Measurements from ENCODE around the gene CD28. TPM values are rescaled to one million over a fixed set of nuclear protein-coding genes. Genes with fewer than 3 reads are reported as not detected.
A peak's percentile ranks its signal among the peaks of the same experiment; 100 is the strongest.
"Not testable (repeated sequence)": the region's sequence is repeated elsewhere in the genome, so short reads cannot be mapped to it uniquely, and the experiment has no call there.

CD28 gene
- total RNA-seq, 1 experiment from 2014 or later, result 0.84 TPM

DNA sequence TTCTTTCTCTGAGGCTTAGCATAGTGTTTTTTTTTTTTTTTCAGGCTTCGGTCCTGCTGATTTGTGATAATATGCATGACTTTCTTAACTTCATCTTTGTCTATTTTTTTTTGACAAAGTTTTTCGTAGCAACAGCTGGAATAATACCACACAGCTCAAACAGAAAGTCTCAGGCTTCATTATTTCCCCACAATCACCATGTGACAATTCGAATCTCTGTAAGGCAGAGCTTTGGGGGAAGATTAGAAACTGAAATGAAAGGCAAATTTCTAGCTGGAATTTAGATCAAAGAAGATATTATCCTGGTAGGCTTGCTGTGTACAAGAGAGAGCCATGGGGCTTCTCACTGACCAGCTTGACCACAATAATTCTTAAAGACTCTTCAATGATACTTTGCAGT lies 12.2 kb upstream of the CD28 start:
- TF ChIP-seq, protein P1, sequence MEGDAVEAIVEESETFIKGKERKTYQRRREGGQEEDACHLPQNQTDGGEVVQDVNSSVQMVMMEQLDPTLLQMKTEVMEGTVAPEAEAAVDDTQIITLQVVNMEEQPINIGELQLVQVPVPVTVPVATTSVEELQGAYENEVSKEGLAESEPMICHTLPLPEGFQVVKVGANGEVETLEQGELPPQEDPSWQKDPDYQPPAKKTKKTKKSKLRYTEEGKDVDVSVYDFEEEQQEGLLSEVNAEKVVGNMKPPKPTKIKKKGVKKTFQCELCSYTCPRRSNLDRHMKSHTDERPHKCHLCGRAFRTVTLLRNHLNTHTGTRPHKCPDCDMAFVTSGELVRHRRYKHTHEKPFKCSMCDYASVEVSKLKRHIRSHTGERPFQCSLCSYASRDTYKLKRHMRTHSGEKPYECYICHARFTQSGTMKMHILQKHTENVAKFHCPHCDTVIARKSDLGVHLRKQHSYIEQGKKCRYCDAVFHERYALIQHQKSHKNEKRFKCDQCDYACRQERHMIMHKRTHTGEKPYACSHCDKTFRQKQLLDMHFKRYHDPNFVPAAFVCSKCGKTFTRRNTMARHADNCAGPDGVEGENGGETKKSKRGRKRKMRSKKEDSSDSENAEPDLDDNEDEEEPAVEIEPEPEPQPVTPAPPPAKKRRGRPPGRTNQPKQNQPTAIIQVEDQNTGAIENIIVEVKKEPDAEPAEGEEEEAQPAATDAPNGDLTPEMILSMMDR (IDR thresholded peaks at IDR 0.05; ENCODE audit: insufficient read depth in 1 of 2, low read depth in 1 of 2, low read length in 1 of 2, severe bottlenecking in 1 of 2, unreplicated experiment in 1 of 2), result no peak
- CTCF ChIA-PET, result interaction anchor here (0.7 kb wide), 1 partner anchor 573 kb away, joined by 3 read pairs; no protein-coding TSS in a partner anchor
- H3K27me3 ChIP-seq (replicated peaks; ENCODE audit: control insufficient read depth, insufficient read depth, low read length), result no peaks in the 10 kb centered on the region
- Mint-ChIP-seq H3K27ac (ENCODE audit: unreplicated experiment) (no peak overlapping the region), H3K36me3 (ENCODE audit: insufficient read depth, unreplicated experiment) (no peaks in the 10 kb centered on the region), H3K4me1 (ENCODE audit: low read depth, unreplicated experiment) (peaks cover 62% of the 10 kb centered on the region), H3K9me3 (ENCODE audit: unreplicated experiment) (no peaks in the 10 kb centered on the region), H3K4me3 (ENCODE audit: unreplicated experiment) (no peak overlapping the region), H3K27me3 (ENCODE audit: insufficient read depth, unreplicated experiment) (no peaks in the 10 kb centered on the region)
- H3K4me1 ChIP-seq, result peaks cover 91% of the 10 kb centered on the region
- no peak overlapping the region for H3K4me3 ChIP-seq (ENCODE audit: low read depth, low read length)
- no TSS peak for BruUV-seq (replicated peaks)
- no peaks in the 10 kb centered on the region for H3K9me3 ChIP-seq
- H3K36me3 ChIP-seq (ENCODE audit: control insufficient read depth, insufficient read depth, low read length), result no peaks in the 10 kb centered on the region
- no peak for DNase-seq
- intact Hi-C loops (cut with micrococcal nuclease; ENCODE audit: unreplicated experiment), result no loop called here
- POLR2A ChIA-PET, result no interaction called here

DNA sequence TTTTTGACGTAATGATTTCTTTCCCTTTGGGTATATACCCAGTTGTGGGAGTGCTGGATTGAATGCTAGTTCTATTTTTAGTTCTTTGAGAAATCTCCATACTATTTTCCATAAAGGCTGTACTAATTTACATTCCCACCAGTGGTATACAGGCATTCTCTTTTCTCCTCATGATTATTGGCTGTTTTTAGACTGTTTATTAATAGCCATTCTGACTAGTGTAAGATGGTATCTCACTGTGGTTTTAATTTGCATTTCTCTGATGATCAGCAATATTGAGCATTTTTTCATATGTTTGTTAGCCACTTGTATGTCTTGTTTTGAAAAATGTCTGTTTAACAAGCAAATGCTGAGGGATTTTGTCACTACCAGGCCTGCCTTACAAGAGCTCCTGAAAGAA lies 9.2 kb upstream of the CD28 start:
- Histone ChIP-seq H3K4me1 (peaks cover 61% of the 10 kb centered on the region), H3K4me3 (ENCODE audit: low read depth, low read length) (no peak overlapping the region), H3K36me3 (ENCODE audit: control insufficient read depth, insufficient read depth, low read length) (no peaks in the 10 kb centered on the region), H3K27me3 (replicated peaks; ENCODE audit: control insufficient read depth, insufficient read depth, low read length) (no peaks in the 10 kb centered on the region), H3K9me3 (0 out of 2 replicates have a peak, but pooled peaks cover 3% of the 10 kb centered on the region)
- Mint-ChIP-seq H3K4me1 (ENCODE audit: low read depth, unreplicated experiment) (peaks cover 36% of the 10 kb centered on the region), H3K9me3 (ENCODE audit: unreplicated experiment) (no peaks in the 10 kb centered on the region), H3K27ac (ENCODE audit: unreplicated experiment) (peak overlapping the region; percentile 37), H3K4me3 (ENCODE audit: unreplicated experiment) (no peak overlapping the region), H3K27me3 (ENCODE audit: insufficient read depth, unreplicated experiment) (no peaks in the 10 kb centered on the region), H3K36me3 (ENCODE audit: insufficient read depth, unreplicated experiment) (peaks cover 3% of the 10 kb centered on the region)
- intact Hi-C loops (cut with micrococcal nuclease; ENCODE audit: unreplicated experiment), result loop anchor here (5.0 kb wide), 1 partner anchor 35 kb away; no protein-coding TSS in a partner anchor
- TF ChIP-seq, protein P1 (IDR thresholded peaks at IDR 0.05; ENCODE audit: insufficient read depth in 1 of 2, low read depth in 1 of 2, low read length in 1 of 2, severe bottlenecking in 1 of 2, unreplicated experiment in 1 of 2), result no peak
- ChIA-PET POLR2A (no interaction called here), CTCF (no interaction called here)
- no TSS peak for BruUV-seq (replicated peaks)
- no peak for DNase-seq

DNA sequence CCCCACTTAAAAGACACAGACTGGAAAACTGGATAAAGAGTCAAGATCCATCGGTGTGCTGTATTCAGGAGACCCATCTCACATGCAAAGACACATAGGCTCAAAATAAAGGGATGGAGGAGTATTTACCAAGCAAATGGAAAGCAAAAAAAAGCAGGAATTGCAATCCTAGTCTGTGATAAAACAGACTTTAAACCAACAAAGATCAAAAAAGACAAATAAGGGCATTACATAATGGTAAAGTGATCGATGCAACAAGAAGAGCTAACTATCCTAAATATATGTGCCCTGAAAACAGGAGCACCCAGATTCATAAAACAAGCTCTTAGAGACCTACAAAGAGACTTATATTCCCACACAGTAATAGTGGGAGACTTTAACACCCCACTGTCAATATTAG lies 8.7 kb upstream of the CD28 start:
- H3K4me1 Mint-ChIP-seq (ENCODE audit: low read depth, unreplicated experiment), result peaks cover 34% of the 10 kb centered on the region
- intact Hi-C loops (cut with micrococcal nuclease; ENCODE audit: unreplicated experiment), result loop anchor here (2.0 to 5.0 kb wide), 3 partner anchors 35 to 117 kb away; no protein-coding TSS in a partner anchor
- H3K27me3 Mint-ChIP-seq (ENCODE audit: insufficient read depth, unreplicated experiment); H3K27me3 ChIP-seq (replicated peaks; ENCODE audit: control insufficient read depth, insufficient read depth, low read length); H3K36me3 ChIP-seq (ENCODE audit: control insufficient read depth, insufficient read depth, low read length); CTCF ChIA-PET; DNase-seq; H3K4me3 ChIP-seq (ENCODE audit: low read depth, low read length); H3K9me3 ChIP-seq; H3K36me3 Mint-ChIP-seq (ENCODE audit: insufficient read depth, unreplicated experiment); BruUV-seq (replicated peaks); H3K9me3 Mint-ChIP-seq (ENCODE audit: unreplicated experiment): not testable (repeated sequence)
- POLR2A ChIA-PET, result interaction anchor here (0.6 kb wide), 1 partner anchor 9 kb away, joined by 3 read pairs; the partner anchor contains the start of gene CD28
- peaks cover 56% of the 10 kb centered on the region for H3K4me1 ChIP-seq
- peak overlapping the region; percentile 20 for H3K4me3 Mint-ChIP-seq (ENCODE audit: unreplicated experiment)
- H3K27ac Mint-ChIP-seq (ENCODE audit: unreplicated experiment), result peak overlapping the region; percentile 37

DNA sequence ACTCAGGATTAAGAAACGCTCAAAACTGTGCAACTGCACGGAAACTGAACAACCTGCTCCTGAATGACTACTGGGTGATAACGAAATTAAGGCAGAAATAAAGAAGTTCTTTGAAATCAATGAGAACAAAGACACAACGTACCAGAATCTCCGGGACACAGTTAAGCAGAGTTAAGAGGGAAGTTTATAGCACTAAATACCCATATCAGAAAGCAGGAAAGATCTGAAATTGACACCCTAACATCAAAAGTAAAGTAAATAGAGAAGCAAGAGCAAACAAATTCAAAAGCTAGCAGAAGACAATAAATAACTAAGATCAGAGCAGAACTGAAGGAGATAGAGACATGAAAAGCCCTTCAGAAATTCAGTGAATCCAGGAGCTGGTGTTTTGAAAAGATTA lies 8.0 kb upstream of the CD28 start:
- H3K9me3 ChIP-seq; H3K9me3 Mint-ChIP-seq (ENCODE audit: unreplicated experiment); H3K36me3 ChIP-seq (ENCODE audit: control insufficient read depth, insufficient read depth, low read length); H3K36me3 Mint-ChIP-seq (ENCODE audit: insufficient read depth, unreplicated experiment); H3K27me3 Mint-ChIP-seq (ENCODE audit: insufficient read depth, unreplicated experiment); CTCF ChIA-PET; H3K4me3 ChIP-seq (ENCODE audit: low read depth, low read length); H3K27me3 ChIP-seq (replicated peaks; ENCODE audit: control insufficient read depth, insufficient read depth, low read length); BruUV-seq (replicated peaks): not testable (repeated sequence)
- H3K4me1 ChIP-seq, result peaks cover 51% of the 10 kb centered on the region
- DNase-seq, result peak in 1 of 2 experiments; percentile 36
- H3K27ac Mint-ChIP-seq (ENCODE audit: unreplicated experiment), result peak overlapping the region; percentile 37
- H3K4me1 Mint-ChIP-seq (ENCODE audit: low read depth, unreplicated experiment), result peaks cover 34% of the 10 kb centered on the region
- intact Hi-C loops (cut with micrococcal nuclease; ENCODE audit: unreplicated experiment), result loop anchor here (2.0 to 5.0 kb wide), 3 partner anchors 36 to 116 kb away; no protein-coding TSS in a partner anchor
- peak overlapping the region; percentile 20 for H3K4me3 Mint-ChIP-seq (ENCODE audit: unreplicated experiment)
- POLR2A ChIA-PET, result interaction anchor here (0.6 kb wide), 1 partner anchor 42 kb away, joined by 3 read pairs; no protein-coding TSS in a partner anchor
